Activated gamma-delta T cell (primary cell): ENCODE measurements around the gene CLIC6.
"Not testable (repeated sequence)": the region's sequence is repeated elsewhere in the genome, so short reads cannot be mapped to it uniquely, and the experiment has no call there.

ENCODE experiments used
- DNase-seq: peaks from one replicate; lab custom pipeline; 2025; lab: John Stamatoyannopoulos, UW

CLIC6 gene

DNA sequence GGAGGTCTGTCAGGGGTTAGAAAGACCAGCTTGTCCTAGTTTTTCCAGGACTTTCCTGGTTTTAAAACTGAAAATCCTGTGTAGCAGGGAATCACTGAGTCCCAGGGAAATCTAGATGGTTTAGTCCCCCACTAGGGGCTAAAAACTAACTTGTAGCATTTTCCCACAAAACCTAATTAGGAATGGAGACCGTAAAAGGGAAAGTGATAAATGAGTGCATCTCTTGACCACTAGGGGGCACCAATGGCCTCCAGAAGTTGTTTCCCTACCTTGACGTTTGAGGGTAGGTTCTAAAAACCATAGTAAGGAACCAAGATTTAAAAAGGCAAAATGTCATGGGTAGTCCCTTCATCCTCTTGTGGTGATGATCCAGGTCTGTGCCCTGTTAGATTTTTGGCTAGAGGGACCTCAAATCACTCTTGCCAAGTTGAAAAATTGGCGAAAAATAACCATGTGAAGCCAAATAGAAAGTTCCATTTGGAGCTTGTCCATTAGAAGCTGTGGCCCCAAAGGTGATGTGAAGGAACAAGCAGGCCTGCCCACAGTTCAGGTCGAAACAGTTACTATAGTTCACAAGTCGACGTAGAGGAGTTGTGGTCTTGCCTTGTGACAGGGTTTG, 24.5 kb downstream of the CLIC6 start:
- no peak for DNase-seq

DNA sequence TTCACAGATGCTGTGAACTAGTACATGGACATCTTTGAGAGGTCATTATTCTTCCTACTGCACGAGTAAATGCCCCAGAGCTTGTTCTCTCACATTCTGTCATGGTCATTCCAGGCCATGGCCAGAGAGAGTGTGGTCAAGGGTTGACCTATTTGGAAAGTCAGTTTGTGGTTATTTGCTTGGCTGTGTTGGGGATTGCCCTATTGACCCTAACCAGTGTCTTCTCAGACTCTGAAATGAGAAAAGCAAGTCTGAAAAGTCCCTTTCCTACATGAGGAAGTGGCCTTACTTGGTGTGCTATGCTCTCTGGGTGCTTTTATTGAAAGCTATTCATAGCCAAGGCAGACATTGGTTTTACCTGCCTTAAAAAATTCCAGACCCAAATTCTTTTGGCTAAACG, 26.6 kb downstream of the CLIC6 start:
- no peak for DNase-seq

DNA sequence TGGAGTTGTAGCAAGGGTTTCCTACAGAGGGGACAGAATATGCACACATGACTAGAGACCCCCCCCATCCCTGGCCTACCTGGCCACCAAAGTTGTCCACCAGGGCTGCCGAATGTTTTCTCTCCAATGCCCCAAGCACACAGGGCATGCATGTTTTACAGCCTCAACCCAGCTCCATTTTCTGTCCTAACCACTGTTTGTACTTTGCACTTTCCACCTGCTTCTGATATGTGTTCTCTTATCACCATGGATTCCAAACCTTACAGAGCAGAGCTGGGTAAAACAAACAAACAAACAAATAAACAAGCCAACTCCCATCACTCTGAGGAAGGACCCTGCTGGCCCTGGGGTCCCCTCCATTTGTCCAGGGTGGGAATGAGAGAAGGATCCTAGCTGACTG, 27.3 kb downstream of the CLIC6 start:
- DNase-seq, result no peak

DNA sequence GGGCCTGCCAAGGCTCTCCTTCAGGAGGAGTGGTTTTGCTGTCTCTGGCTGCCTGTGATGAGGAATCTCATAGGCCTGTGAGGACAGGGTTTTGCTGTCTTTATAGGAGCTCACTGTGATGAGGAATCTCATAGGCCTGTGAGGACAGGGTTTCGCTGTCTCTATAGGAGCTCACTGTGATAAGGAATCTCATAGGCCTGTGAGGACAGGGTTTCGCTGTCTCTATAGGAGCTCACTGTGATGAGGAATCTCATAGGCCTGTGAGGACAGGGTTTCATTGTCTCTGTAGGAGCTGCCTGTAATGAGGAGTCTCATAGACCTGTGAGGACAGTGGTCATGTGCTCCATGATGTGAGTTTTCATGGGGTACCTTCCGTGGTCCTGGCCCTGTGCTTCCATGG, 29.0 kb downstream of the CLIC6 start:
- no peak for DNase-seq

DNA sequence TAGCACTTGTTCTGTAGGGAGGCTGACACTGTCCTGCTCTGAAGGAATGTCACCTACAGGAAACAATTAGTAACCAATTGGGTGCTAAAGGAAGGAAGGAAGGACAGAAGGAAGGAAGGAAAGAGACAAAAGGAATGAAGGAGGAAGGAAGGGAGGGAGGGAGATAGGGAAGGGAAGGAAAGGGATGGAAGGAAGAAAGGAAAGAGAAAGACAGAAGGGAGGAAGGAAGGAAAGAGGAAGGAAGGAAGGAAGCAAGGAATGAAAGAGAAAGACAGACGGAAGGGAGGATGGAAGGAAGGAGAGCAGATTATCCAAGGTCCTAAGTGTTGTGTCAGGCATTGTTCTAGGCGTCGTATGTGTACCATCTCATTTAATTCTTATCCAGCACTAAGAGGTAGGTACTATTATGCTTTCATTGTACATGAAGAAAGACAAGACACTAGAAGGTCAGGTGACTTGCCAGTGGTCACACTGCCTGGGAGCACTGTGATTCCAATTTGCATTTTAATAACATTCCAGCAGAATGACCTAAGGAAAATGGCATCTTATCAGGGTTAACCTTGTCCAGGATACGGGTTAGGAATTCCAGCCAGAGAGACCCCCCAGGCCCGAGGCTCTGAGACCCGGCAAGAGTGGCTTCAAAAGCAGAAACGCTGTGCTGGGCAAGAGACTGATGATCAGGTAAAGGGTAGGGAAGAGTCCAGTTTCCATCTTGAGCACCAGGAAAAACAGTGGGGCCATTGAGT, 29.6 kb downstream of the CLIC6 start:
- DNase-seq, result no peak

DNA sequence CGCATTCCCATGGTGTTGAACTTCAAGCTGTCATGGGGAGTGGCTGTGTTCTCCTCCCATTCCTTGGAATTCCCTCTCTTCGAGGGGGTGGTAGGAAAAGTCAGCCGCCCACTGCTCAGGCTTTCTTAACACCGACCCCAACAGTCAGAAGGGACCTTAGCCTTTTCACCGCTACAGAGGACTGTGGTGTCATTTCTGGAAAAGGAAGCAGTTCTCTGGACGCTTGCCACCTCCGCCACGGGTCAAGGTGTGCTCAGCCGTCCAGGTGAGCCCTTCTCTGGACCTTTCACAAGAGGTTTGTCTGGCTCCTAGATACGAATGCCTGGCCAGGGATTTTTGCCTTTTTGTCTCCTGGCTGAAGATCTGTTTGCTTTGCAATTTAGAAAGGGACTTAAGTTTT, 31.8 kb downstream of the CLIC6 start:
- DNase-seq, result no peak

DNA sequence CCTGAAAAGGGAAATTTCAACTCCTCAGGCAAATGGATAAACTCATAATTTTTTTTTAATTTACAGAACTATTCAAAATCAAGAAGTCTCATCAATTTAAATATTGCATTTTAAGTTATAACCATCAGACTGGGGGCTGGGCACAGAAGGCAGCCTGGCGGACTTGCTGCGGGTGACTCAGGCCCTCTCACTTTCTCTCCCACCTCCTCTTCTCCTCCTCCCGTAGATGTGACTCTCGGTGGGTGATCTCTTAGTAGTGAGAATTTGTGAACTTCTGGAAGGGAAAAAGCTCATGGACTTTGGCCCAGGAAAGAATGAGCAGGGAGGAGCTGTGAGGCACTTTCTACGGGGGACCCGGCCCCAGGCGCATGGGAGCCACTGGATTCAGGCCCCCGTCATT, 32.9 kb downstream of the CLIC6 start:
- no peak for DNase-seq

DNA sequence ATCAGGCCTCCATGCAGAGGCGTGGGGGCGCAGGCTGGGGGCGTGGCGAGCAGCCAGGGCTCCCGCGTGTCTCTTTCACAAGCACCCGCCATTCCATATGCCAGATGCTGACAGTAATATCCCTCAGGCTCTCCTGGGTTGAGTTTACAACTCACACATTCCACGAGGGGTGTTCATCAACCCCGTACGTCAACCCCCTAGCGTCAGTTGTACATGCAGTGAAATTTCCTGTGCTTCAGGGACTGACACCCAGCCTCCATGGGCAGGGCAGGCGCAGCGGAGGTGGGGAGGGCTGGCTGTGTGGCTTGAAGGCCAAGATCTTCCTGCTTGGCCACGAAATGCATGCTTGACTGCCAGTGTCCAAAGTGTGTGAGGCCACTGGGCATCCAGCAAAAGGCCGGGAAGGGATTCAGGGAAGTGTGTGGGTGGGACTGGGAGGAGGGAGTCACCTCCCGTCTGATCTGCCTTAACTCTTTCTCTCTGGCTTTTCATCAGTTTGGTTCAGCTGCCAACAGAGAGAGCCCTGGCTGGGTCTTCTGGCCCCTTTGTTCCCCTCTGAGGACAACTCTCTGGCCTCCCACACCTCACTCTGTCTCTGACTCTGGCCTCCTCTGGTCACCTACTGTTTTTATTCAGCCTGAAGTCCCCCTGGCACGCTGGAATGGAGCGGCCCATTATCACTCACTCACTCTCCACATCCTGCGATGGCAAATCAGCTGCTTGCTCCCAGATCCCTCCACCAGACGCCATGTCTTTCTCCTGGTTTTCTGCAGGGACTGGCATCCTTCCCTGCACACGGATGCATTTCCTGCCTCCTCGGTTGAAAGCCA, 33.8 kb downstream of the CLIC6 start:
- DNase-seq, result no peak

DNA sequence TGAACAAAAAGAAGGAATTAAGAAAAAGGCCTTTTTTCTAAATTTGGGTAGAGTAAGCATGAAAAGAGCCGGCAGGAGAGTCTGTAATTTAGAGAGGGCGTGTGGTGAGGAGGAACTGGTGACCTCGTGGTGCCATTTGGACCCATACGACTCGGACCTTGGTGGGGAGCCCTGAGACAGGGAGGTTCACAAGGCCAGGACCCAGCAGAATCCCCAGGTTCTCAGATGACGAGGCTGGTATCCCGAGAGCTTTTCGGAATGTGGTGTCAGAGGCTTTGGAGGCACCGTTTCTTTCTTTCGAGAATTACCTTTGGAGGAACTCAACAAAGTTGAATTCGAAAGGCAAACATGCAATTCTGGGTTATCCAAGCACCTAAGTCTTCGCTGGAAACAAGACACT, 34.8 kb downstream of the CLIC6 start:
- no peak for DNase-seq

DNA sequence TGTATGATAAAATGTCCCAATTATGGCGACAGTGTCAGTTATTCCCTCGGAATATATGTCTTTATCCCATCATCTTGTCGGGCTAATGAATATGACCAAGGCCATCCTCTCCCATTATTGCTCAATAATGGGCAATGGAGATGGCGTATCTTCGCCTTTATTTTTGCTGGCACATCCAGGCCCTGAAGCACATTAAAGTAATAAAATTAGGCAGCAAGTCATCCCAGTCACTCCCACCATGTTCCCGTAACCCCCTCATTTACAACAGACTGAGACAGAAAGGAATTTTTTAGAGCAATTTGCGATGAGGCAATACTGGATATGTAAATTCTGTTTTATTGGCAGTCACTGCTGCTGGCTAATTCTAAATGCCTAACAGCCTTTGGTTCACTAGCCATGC, 35.3 kb downstream of the CLIC6 start:
- DNase-seq, result no peak

DNA sequence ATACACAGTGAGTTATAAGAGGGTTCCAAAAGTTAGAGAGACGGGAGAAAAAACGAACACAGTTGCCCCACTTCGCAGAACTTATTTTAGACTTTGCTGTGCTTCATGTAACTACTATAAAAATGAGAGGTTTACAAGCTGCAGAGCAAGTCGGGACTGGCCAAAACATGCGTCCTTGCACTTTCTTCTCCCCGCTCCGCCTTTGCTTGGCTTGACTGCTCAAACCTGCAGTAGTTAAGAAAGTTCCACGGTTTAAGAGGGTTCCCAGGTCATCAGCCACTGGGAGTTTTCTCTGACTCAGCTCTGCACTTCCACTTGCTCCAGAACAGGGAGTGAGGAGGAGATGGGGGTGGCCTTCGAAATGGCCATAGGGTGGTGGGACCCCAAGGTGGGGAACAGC, 36.2 kb downstream of the CLIC6 start:
- DNase-seq, result no peak

DNA sequence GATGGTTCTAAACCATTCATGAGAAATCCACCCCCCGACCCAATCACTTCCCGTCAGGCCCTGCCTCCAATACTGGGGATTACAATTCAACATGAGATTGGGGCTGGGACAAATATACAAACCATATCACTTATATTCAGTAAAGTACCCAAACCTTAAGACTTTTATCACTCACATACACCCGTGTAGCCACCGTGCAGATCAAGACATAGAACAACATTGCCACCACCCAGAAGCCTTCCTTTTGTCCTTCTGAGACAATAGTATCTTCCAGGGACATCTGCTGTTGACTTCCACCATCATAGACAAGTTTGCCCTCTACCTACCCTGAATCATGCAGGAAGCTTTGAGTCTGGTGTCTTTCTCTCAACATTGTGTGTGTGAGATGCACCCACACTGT, 37.5 kb downstream of the CLIC6 start:
- DNase-seq, result no peak

DNA sequence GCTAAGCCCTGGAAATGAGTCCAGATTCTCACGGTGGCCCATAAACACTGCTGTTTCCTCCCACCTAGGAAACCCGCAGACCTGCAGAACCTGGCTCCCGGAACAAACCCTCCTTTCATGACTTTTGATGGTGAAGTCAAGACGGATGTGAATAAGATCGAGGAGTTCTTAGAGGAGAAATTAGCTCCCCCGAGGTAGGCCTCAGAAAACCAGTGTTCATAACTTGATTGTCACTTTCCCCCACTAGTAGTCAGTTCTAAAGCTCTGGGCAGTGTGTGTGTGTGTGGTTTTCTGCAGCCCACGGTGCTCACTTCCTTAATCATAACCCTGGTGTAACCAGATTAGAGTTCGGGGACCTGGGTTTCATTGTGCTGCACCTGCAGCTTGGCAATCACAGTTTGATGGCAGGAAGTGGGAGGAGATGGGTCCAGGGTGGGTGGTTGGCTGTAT, 39.1 kb downstream of the CLIC6 start:
- DNase-seq, result no peak

DNA sequence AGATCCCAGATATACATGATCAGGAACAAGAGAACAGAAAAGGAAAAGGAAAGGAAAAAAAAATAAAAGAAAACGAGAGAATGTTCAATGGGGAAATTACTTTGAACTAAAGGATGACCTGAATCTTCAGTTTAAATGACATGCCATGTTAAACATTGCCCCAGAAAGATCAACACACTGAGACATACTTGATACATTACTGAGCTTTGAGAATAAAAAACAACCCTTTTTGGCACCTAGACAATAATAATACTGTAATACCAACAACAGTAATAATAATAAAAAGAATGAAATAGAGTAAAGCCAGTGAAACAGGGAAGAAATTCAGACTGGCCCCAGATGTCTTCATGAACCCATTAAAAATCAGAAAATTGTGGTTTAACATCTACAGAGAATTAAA, 44.8 kb downstream of the CLIC6 start:
- no peak for DNase-seq

DNA sequence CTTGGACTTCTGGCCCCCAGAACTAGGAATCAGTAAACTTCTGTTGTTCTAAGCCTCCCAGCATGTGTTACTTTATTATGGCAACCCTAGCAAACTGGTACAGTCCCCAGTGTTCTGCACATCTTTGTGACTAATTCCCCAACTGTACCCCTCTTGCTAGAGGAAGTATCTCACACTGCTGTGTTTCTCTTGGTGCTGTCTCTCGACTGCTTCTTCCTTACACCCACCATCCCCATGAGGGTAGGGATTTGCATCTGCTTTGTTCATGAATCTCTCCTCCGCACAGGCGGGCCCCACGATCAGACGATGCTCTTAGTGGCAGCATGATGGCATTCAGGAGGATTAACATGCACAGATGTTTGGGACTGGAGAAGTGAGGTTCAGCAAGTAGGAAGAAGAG, 46.7 kb downstream of the CLIC6 start:
- DNase-seq, result no peak

DNA sequence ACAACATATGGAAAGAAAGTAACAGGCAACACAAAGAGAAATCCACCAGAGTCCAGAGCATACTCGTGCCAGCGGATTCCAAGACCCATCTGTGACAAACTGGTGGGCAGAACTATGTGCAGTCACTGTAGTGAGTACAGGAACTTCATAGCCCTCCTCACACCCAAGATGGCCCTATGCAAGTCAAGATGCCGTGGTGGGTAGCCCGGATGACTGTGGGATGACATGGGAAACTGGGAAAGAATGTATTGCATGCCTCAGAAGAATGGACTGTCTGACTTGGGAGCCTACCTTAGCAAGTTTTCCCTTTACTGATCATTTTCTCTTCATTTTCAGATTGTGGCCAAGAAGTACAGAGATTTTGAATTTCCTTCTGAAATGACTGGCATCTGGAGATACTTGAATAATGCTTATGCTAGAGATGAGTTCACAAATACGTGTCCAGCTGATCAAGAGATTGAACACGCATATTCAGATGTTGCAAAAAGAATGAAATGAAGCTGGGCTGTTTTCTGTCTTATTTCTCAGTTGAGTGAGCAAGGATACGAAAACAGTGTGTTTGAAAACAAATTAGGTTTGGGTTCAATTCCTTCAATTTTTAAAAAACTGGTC, 47.3 kb downstream of the CLIC6 start:
- DNase-seq, result no peak

DNA sequence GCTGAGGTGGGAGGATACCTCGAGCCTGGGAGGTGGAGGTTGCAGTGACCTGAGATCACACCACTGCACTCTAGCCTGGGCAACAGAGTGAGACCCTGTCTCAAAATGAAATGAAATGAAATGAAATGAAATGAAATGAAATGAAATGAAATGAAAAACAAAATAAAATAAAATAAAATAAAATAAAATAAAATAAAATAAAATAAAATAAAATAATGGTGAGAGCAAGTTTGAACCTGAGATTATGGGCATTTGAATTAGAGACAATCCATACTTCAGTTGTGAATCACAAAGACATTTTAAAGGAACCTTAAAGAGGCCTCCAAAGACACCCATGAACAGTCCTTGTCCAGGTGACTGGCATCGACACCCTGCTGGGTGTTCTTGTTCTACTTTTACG, 49.7 kb downstream of the CLIC6 start:
- not testable (repeated sequence) for DNase-seq

DNA sequence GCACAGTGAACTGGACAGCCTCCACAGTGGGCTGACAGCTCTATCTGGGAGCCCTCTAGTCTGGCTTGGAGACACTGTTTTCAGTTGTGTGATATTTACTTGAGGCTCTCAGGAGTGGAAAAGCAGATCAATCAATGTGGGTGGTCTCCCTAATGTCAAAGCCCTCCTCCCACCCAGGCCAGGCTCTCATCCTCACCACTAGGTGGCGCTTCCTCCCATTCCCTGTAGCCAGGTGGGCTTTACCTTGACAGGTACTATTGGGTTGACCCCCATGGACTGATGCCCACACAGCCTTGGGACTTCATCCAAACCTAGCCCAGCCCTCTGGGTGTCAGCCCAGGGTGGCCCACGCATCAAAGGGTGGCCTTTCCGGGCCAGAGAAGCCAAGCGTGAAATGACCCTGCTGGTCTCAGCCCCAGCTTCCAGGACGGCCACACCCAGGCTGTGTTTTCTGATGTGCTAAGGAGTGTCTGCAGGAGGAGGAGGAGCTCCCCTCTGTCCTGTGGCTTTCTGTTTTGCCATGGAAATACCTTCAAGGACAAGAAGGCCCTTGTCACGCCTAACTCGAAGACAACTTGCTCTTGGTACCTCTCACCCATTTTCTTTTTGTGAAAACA, 54.0 kb downstream of the CLIC6 start:
- DNase-seq, result no peak

DNA sequence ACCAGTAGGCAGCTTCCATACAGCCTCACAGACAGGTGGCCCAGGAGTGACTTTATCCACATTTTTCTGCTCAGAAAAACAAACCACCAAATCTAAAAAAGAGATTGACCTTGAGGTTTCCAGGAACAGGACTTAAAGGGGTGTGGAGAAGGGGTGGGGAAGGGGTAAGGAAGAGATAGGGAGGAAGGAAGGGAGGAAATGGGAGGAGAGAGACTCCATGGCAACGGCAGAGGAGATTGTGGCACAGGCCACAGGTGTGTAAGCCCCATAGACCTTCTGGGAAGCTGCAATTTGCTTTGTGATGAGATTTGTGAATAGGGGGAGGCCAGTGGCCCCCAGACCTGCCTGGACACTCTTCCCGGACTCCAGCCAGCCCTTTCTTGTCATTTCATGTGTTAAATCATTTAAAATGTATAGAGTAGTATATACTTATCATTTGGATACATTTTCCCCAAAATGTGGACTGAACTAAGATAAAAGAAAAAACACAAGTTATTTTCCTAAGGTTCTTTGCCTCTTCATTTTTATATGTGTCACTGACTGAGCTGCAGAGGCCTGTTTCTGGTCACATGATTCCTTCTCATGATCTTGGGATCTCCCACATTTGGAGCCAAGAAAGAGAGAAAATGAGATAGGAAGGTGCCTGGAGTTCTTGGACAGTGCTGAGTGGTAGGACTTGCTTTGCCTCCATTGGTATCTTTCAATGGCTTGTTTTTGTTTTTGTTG, 55.5 kb downstream of the CLIC6 start:
- DNase-seq, result no peak

DNA sequence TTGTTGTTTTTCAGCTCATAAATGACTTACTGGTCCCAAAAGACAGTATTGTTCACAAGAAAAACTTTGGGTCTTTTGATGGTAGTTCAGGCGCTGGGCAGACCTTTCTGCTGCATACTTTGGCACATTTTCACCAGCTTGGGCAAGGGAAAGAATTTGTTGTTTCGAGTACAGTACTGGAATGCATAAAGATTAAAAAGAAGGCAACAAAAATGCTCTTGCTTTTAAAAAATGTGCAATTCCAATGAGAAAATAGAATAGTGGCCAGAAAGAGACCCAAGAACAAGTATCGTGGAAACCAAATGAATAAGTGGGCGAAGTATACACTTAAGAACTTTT, 56.0 kb downstream of the CLIC6 start:
- no peak for DNase-seq

DNA sequence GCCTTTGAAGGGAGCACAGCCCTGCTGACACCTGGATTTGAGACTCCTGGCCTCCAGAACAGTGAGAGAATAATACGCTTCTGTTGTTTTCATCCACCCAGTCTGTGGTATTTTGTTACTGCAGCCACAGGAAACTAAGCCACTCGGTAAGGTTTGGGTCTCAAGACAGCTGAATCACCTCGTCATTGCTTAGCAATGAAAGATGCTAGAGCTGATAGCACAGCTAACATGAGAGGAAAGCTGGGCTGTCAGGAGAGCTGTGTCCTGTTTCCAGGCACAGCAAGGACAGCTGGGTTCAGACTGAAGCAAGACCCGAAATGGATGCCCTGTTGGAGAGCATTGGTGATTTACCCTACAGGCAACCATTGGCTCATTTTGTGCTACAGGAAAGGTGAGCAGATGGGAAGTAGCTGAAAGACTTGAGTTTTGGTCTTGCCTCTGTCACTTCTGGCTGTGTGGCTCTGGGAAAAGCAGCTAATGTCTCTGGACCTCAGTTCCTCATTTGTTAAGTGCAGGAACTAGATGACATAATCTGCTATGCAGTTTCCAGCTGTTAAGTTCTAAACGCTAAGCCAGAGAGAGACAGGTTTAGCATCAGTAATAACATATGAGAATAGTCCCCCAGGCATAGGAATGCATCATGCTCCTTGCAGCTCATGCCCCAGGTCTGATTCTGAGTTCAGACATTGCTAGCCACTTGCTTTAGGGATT, 58.0 kb downstream of the CLIC6 start:
- DNase-seq, result no peak
